A549 (cell line): ENCODE results near the gene OXTR. TPM values are rescaled to one million over a fixed set of nuclear protein-coding genes. Genes with fewer than 3 reads are reported as not detected.

Experiments
- ATAC-seq, 2 experiments: fragments of 200-7000 bp in 1 of 2; fragments of >200 bp in 1 of 2; cut with Nextera tagmentation in 1 of 2; cut with Tn5 transposase in 1 of 2; 3 replicates each; pipeline versions ENCODE4 v1.8.0 to v1.9.1; 2018 to 2020; ENCODE audit warnings: mild to moderate bottlenecking in 1 of 2, moderate library complexity in 1 of 2
- CTCF ChIA-PET: fragments of 300-600 bp; sonication (Branson Sonifier 250); formaldehyde crosslinking; extraction: SDS; loops from one replicate; lab custom pipeline; 2021; ENCODE audit warnings: antibody characterized with exemption, inconsistent platforms; lab: Yijun Ruan, JAX
- POLR2A ChIA-PET: fragments of 350-600 bp; formaldehyde crosslinking; extraction: SDS; loops from one replicate; lab custom pipeline; 2021; ENCODE audit warnings: antibody characterized with exemption, inconsistent platforms; lab: Yijun Ruan, JAX
- DNase-seq, 2 experiments: peaks; one replicate each; pipeline versions ENCODE4 v3.0.0 to v3.0.0-alpha.2; 2011 to 2016; ENCODE audit warnings: low read depth in 1 of 2, low spot score in 1 of 2
- FAIRE-seq: peaks from 2 replicates; lab custom pipeline; 2011; peaks lifted over from hg19 to GRCh38; lab: Jason Lieb, UNC
- H3K27ac ChIP-seq, 2 experiments: fragments of >200 bp; sonication (Bioruptor Twin); formaldehyde crosslinking; 3 replicates each; pipeline ENCODE4 v1.5.1; 2016 to 2017
- H3K4me1 ChIP-seq: fragments of >200 bp; sonication (Bioruptor Twin); formaldehyde crosslinking; 3 replicates; pipeline ENCODE4 v1.6.1; 2016
- H3K4me2 ChIP-seq: fragments of >200 bp; sonication (Bioruptor Twin); formaldehyde crosslinking; 3 replicates; pipeline ENCODE4 v1.6.1; 2016
- H3K4me3 ChIP-seq: fragments of >200 bp; sonication (Bioruptor Twin); formaldehyde crosslinking; 3 replicates; pipeline ENCODE4 v1.5.1; 2016
- H3K9me3 ChIP-seq: fragments of >200 bp; sonication (Bioruptor Twin); formaldehyde crosslinking; 3 replicates; pipeline ENCODE4 v1.6.1; 2016
- CBX2 ChIP-seq: fragments of 200-600 bp; sonication (generic); IDR thresholded peaks from 2 replicates; pipeline ENCODE4 v1.6.1; 2016; ENCODE audit warnings: low read depth, mild to moderate bottlenecking, borderline replicate concordance
- E2F6 ChIP-seq: IDR thresholded peaks from 2 replicates; pipeline ENCODE4 v1.6.1; 2012; ENCODE audit warnings: low read depth, borderline replicate concordance
- EP300 ChIP-seq, 2 experiments: fragments of >200 bp; sonication (Bioruptor Twin); formaldehyde crosslinking; IDR thresholded peaks; 2 replicates in 1 of 2; 3 replicates in 1 of 2; pipeline ENCODE4 v1.6.1; 2016 to 2017
- ESRRA ChIP-seq: fragments of 150-350 bp; IDR thresholded peaks from 2 replicates; pipeline ENCODE4 v1.6.1; 2014; ENCODE audit warnings: mild to moderate bottlenecking, low read length, borderline replicate concordance
- FOSB ChIP-seq: fragments of 250-450 bp; sonication (Bioruptor Pico); IDR thresholded peaks from 2 replicates; pipeline ENCODE4 v1.5.0; 2020; ENCODE audit warnings: mild to moderate bottlenecking, moderate library complexity
- FOSL2 ChIP-seq, 2 experiments: fragments of 450-650 bp in 1 of 2; fragments of >200 bp in 1 of 2; sonication (Bioruptor Twin) in 1 of 2; formaldehyde crosslinking; IDR thresholded peaks; 2 replicates each; pipeline versions ENCODE4 v1.5.0 to v1.6.1; 2016 to 2020; ENCODE audit warnings: mild to moderate bottlenecking in 1 of 2, moderate library complexity in 1 of 2
- HES2 ChIP-seq: fragments of >200 bp; sonication (Bioruptor Twin); formaldehyde crosslinking; IDR thresholded peaks from 2 replicates; pipeline ENCODE4 v1.6.1; 2016
- HOXA7 ChIP-seq: fragments of 250-450 bp; sonication (Bioruptor Pico); IDR thresholded peaks from 2 replicates; pipeline ENCODE4 v1.5.0; 2020; ENCODE audit warnings: mild to moderate bottlenecking, moderate library complexity
- HOXB13 ChIP-seq: fragments of 250-450 bp; sonication (Bioruptor Pico); IDR thresholded peaks from 2 replicates; pipeline ENCODE4 v1.5.0; 2020; ENCODE audit warnings: low read depth, mild to moderate bottlenecking, moderate library complexity
- HOXB5 ChIP-seq: fragments of 250-450 bp; sonication (Bioruptor Pico); IDR thresholded peaks from 2 replicates; pipeline ENCODE4 v1.5.0; 2020; ENCODE audit warnings: mild to moderate bottlenecking, moderate library complexity
- JUN ChIP-seq, 2 experiments: fragments of >200 bp; sonication (Bioruptor Twin); formaldehyde crosslinking; IDR thresholded peaks; 2 replicates in 1 of 2; 3 replicates in 1 of 2; pipeline ENCODE4 v1.6.1; 2016 to 2017
- JUNB ChIP-seq: fragments of >200 bp; sonication (Bioruptor Twin); formaldehyde crosslinking; IDR thresholded peaks from 2 replicates; pipeline ENCODE4 v1.6.1; 2016
- MAX ChIP-seq: IDR thresholded peaks from 2 replicates; pipeline ENCODE4 v1.6.1; 2012
- MAZ ChIP-seq: fragments of 150-350 bp; IDR thresholded peaks from 2 replicates; pipeline ENCODE4 v1.6.1; 2014; ENCODE audit warnings: antibody characterized with exemption, low read depth, low read length, borderline replicate concordance
- NFE2L2 ChIP-seq: fragments of 150-350 bp; conservative IDR thresholded peaks from 2 replicates; pipeline ENCODE4 v1.6.1; 2014; ENCODE audit warnings: low read length
- NR3C1 ChIP-seq: fragments of >200 bp; sonication (Bioruptor Twin); formaldehyde crosslinking; IDR thresholded peaks from 3 replicates; pipeline ENCODE4 v1.6.1; 2017
- PBX3 ChIP-seq: IDR thresholded peaks from 2 replicates; pipeline ENCODE4 v1.6.1; 2012
- RAD21 ChIP-seq, 2 experiments: fragments of >200 bp in 1 of 2; sonication (Bioruptor Twin) in 1 of 2; formaldehyde crosslinking in 1 of 2; IDR thresholded peaks in 1 of 2; conservative IDR thresholded peaks in 1 of 2; 2 replicates in 1 of 2; 3 replicates in 1 of 2; pipeline ENCODE4 v1.6.1; 2012 to 2018; ENCODE audit warnings: inconsistent platforms in 1 of 2
- RARB ChIP-seq: fragments of 250-450 bp; sonication (Bioruptor Pico); IDR thresholded peaks from 2 replicates; pipeline ENCODE4 v1.8.0; 2021; ENCODE audit warnings: mild to moderate bottlenecking, moderate library complexity
- REST ChIP-seq: fragments of 200-600 bp; sonication (generic); IDR thresholded peaks from 2 replicates; pipeline ENCODE4 v1.6.1; 2016; ENCODE audit warnings: antibody characterized with exemption, mild to moderate bottlenecking, moderate library complexity
- RFX5 ChIP-seq: fragments of 450-650 bp; IDR thresholded peaks from 2 replicates; pipeline ENCODE4 v1.7.1; 2014; ENCODE audit warnings: antibody characterized with exemption, mild to moderate bottlenecking, moderate library complexity
- RNF2 ChIP-seq: fragments of 200-600 bp; sonication (generic); IDR thresholded peaks from 2 replicates; pipeline ENCODE4 v1.6.1; 2016; ENCODE audit warnings: low read depth, mild to moderate bottlenecking, antibody characterized with exemption, moderate library complexity, borderline replicate concordance
- SMC3 ChIP-seq: fragments of >200 bp; sonication (Bioruptor Twin); formaldehyde crosslinking; IDR thresholded peaks from 3 replicates; pipeline ENCODE4 v1.6.1; 2018; ENCODE audit warnings: inconsistent platforms
- TFCP2L1 ChIP-seq: fragments of 250-450 bp; sonication (Bioruptor Pico); IDR thresholded peaks from 2 replicates; pipeline ENCODE4 v1.5.0; 2021; ENCODE audit warnings: mild to moderate bottlenecking
- TP53 ChIP-seq: fragments of 250-450 bp; sonication (Bioruptor Pico); IDR thresholded peaks from 2 replicates; pipeline ENCODE4 v1.5.0; 2021; ENCODE audit warnings: mild to moderate bottlenecking, moderate library complexity
- USF2 ChIP-seq: fragments of 450-650 bp; IDR thresholded peaks from 2 replicates; pipeline ENCODE4 v1.6.1; 2014; ENCODE audit warnings: antibody characterized with exemption
- ZC3H11A ChIP-seq: fragments of 450-650 bp; IDR thresholded peaks from 2 replicates; pipeline ENCODE4 v1.6.1; 2014; ENCODE audit warnings: antibody characterized with exemption, mild to moderate bottlenecking
- ZNF302 ChIP-seq: fragments of 250-450 bp; sonication (Bioruptor Pico); IDR thresholded peaks from 2 replicates; pipeline ENCODE4 v1.9.0; 2021; ENCODE audit warnings: inconsistent platforms, mild to moderate bottlenecking, moderate library complexity
- WGBS: methylation state at CpG from one replicate; pipeline ENCODE4 v1.1.6; 2017; ENCODE audit errors: missing lambda C conversion rate; 5-methylcytosine and 5-hydroxymethylcytosine counted together
- polyA plus RNA-seq, 4 experiments: library from polyadenylated mRNA; depleted of rRNA in 3 of 4; stranded (reverse); fragments of >200 nt; fragmentation: RNase III in 1 of 4; extraction: RNeasy Plus Mini Kit Qiagen cat#74134 plus additional on column Dnase treatment in 1 of 4; gene quantifications; 2 replicates in 3 of 4; 3 replicates in 1 of 4; pipeline ENCODE4 v1.2.3, GENCODE V29; 2011 to 2017

OXTR gene
- polyA plus RNA-seq, 2 of the 4 experiments (the other 2 are of a cell fraction) = 2.1 to 2.4 TPM

- no peak overlapping the region for H3K27ac ChIP-seq
- DNase-seq (no peak), FAIRE-seq (no peak), ATAC-seq (no peak)
- ChIA-PET CTCF (interaction anchor here (0.9 to 1.4 kb wide), 5 partner anchors 9 to 536 kb away, joined by 3 to 8 read pairs (median 5); no protein-coding TSS in a partner anchor), POLR2A (interaction anchor here (1.0 kb wide), 1 partner anchor 26 kb away, joined by 3 read pairs; no protein-coding TSS in a partner anchor)
- H3K4me1 ChIP-seq = no peaks in the 10 kb centered on the region
- no peaks in the 10 kb centered on the region for H3K9me3 ChIP-seq
- no peak overlapping the region for H3K4me2 ChIP-seq
- WGBS = 80% methylated on average over 2 of the region's 2 CpGs
- H3K4me3 ChIP-seq = no peak overlapping the region
- TF ChIP-seq ZNF302 (CRISPR knock-in tag) (no peak), NFE2L2 (no peak), JUNB (no peak), CBX2 (no peak), HES2 (no peak), MAZ (no peak), E2F6 (no peak), HOXA7 (no peak), ESRRA (no peak), TFCP2L1 (CRISPR knock-in tag) (no peak), HOXB13 (no peak), RNF2 (no peak), JUN (IDR thresholded peaks at IDR 0.05) (no peak)
These were observed 3.3 kb downstream of the OXTR start for GRCh38 chr3:8766148-8766547.

GRCh38 chr3:8765528-8765927 lies 3.9 kb downstream of the OXTR start:
- DNase-seq = no peak
- no peak overlapping the region for H3K4me2 ChIP-seq
- WGBS = 75% methylated on average over 4 of the region's 4 CpGs
- H3K4me3 ChIP-seq = no peak overlapping the region
- no peak for ATAC-seq
- TF ChIP-seq FOSB (CRISPR knock-in tag) (no peak), TP53 (CRISPR knock-in tag) (no peak), MAX (no peak), PBX3 (no peak), HOXB5 (no peak), USF2 (no peak), MAZ (no peak), HOXA7 (no peak)
- no peak overlapping the region for H3K27ac ChIP-seq
- no peaks in the 10 kb centered on the region for H3K9me3 ChIP-seq
- no peaks in the 10 kb centered on the region for H3K4me1 ChIP-seq
- CTCF ChIA-PET = interaction anchor here (0.9 to 1.4 kb wide), 6 partner anchors 9 to 537 kb away, joined by 3 to 8 read pairs (median 4); no protein-coding TSS in a partner anchor
- no peak for FAIRE-seq
- POLR2A ChIA-PET = interaction anchor here (1.0 kb wide), 1 partner anchor 25 kb away, joined by 3 read pairs; no protein-coding TSS in a partner anchor

GRCh38 chr3:8764528-8764927 lies 4.9 kb downstream of the OXTR start:
- no peak for DNase-seq
- WGBS = 87% methylated on average over 5 of the region's 6 CpGs
- Histone ChIP-seq H3K4me1 (no peaks in the 10 kb centered on the region), H3K4me3 (no peak overlapping the region), H3K4me2 (no peak overlapping the region), H3K9me3 (no peaks in the 10 kb centered on the region), H3K27ac (no peak overlapping the region)
- CTCF ChIA-PET = interaction anchor here (0.9 to 1.1 kb wide), 2 partner anchors 10 to 19 kb away, joined by 3 read pairs; no protein-coding TSS in a partner anchor
- ATAC-seq = no peak
- FAIRE-seq = no peak
- POLR2A ChIA-PET = no interaction called here
- TF ChIP-seq RAD21 (conservative IDR thresholded peaks at IDR 0.05 in 1 of 2, IDR thresholded peaks at IDR 0.05 in 1 of 2) (no peak), NR3C1 (no peak), SMC3 (no peak), RARB (CRISPR knock-in tag) (no peak), EP300 (IDR thresholded peaks at IDR 0.05) (no peak), ZC3H11A (no peak), REST (no peak), FOSL2 (IDR thresholded peaks at IDR 0.05) (no peak), FOSL2 (CRISPR knock-in tag; IDR thresholded peaks at IDR 0.05) (no peak), RFX5 (no peak), JUNB (no peak)
